Uterus (tissue), 4 donors: Measurements from ENCODE around the gene EXOC3. TPM values are rescaled to one million over a fixed set of nuclear protein-coding genes. Genes with fewer than 3 reads are reported as not detected.

ENCODE experiments used
- DNase-seq, 2 donors: peaks; one replicate each; pipeline ENCODE4 v3.0.0-alpha.2; 2019 to 2020
- H3K27ac ChIP-seq, 2 donors: fragments of 200-600 bp; sonication (generic); 1 replicate in 1 of 2; 2 replicates in 1 of 2; pipeline ENCODE4 v1.5.1; 2016 to 2018
- H3K27me3 ChIP-seq, 2 donors: fragments of 200-600 bp; sonication (generic); one replicate each; pipeline ENCODE4 v1.5.1; 2018 to 2019; ENCODE audit warnings: control low read depth in 1 of 2
- H3K36me3 ChIP-seq, 2 donors: fragments of 200-600 bp; sonication (generic); one replicate each; pipeline ENCODE4 v1.5.1; 2019; ENCODE audit warnings: control low read depth in 1 of 2
- H3K4me1 ChIP-seq, 2 donors: fragments of 200-600 bp; sonication (generic); one replicate each; pipeline ENCODE4 v1.5.1; 2018 to 2019; ENCODE audit warnings: control low read depth in 1 of 2
- H3K4me3 ChIP-seq, 2 donors: fragments of 200-600 bp; sonication (generic); 1 replicate in 1 of 2; 2 replicates in 1 of 2; pipeline ENCODE4 v1.5.1; 2018 to 2019; ENCODE audit warnings: mild to moderate bottlenecking in 1 of 2
- H3K9me3 ChIP-seq, 2 donors: fragments of 200-600 bp; sonication (generic); one replicate each; pipeline ENCODE4 v1.5.1; 2019; ENCODE audit warnings: control low read depth in 1 of 2
- CTCF ChIP-seq, 4 experiments: fragments of 200-600 bp in 2 of 4; fragments of 450-650 bp in 2 of 4; sonication (generic) in 2 of 4; IDR thresholded peaks; one replicate each; pipeline ENCODE4 v1.5.1; 2016 to 2019; ENCODE audit warnings: antibody characterized with exemption in 4 of 4, mild to moderate bottlenecking in 2 of 4, moderate library complexity in 1 of 4
- POLR2A ChIP-seq, 2 donors: fragments of 450-650 bp; IDR thresholded peaks; one replicate each; pipeline ENCODE4 v1.6.1; 2016; ENCODE audit warnings: antibody characterized with exemption in 2 of 2, mild to moderate bottlenecking in 1 of 2, moderate library complexity in 1 of 2
- intact Hi-C: fragments of 100-400 bp; cut with DNase I; formaldehyde crosslinking; loops from one replicate; pipeline ENCODE4 v1.15.1; 2023; ENCODE audit warnings: low total_unique reads
- total RNA-seq, 4 donors: library from RNA; depleted of rRNA in 3 of 4; stranded (reverse); fragments of >200 nt in 3 of 4; gene quantifications; one replicate each; pipeline versions ENCODE4 v1.1.0 to v1.2.4, GENCODE V29; 2014 to 2023
- donor health status: DM: yes; HTN: yes; CAD: no.

The EXOC3 gene
- total RNA-seq, 4 donors from 2014 or later: 30.6 to 64.4 (median 50.2) TPM

DNA sequence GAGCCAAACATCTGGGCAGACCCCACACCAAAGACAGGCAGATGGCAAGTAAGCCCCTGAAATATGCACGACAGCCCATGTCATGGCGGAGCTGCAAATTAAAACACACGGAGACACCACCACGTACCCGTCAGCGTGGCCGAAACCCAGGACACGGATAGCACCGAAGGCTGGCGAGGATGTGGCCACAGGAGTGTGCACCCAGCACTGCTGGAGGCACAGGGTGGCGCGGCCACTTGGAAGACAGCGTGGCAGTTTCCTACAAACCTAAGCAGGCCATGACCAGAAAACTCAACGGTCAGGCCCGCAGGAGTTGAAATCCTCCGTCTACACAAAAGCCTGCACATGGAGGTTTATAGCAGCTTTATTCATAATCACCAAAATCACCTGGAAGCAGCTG lies 68.5 kb downstream of the EXOC3 start:
- no peak for DNase-seq
- TF ChIP-seq CTCF (IDR thresholded peaks at IDR 0.05) (no peak), POLR2A (IDR thresholded peaks at IDR 0.05) (no peak)
- Histone ChIP-seq H3K4me3 (no peak overlapping the region), H3K36me3 (no peaks in the 10 kb centered on the region), H3K4me1 (no peaks in the 10 kb centered on the region), H3K27me3 (no peaks in the 10 kb centered on the region), H3K9me3 (no peaks in the 10 kb centered on the region), H3K27ac (no peak overlapping the region)
- intact Hi-C loops: no loop called here

- Histone ChIP-seq H3K27me3 (no peaks in the 10 kb centered on the region), H3K27ac (no peak overlapping the region), H3K4me3 (no peak overlapping the region), H3K36me3 (no peaks in the 10 kb centered on the region), H3K4me1 (no peaks in the 10 kb centered on the region), H3K9me3 (no peaks in the 10 kb centered on the region)
- no peak for DNase-seq
- TF ChIP-seq CTCF (IDR thresholded peaks at IDR 0.05): no peak
- no peak for TF ChIP-seq POLR2A (IDR thresholded peaks at IDR 0.05)
- intact Hi-C loops: no loop called here
Observed at GRCh38 chr5:513216-514100, 70.5 kb downstream of the EXOC3 start.

DNA sequence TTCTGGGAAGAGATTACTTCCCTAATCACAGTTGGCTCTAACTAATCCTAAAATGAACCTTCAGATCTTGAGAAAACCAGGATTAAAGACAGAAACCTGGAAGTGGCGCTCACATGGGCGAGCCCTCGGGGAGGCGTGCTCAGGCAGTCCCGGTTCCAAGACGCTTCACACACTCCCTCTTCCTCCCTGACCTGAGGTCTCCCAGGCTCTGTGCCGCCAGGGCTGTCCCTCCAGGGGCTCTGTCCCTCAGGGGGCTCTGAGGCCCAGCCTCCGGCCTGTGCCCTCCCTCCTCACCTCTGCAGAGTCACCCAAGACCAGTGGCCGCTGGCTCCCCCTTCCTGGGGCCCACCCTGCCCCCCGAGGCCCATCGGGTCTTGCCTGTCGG lies 71.1 kb downstream of the EXOC3 start:
- H3K36me3 ChIP-seq: no peaks in the 10 kb centered on the region
- intact Hi-C loops: no loop called here
- H3K4me3 ChIP-seq: no peak overlapping the region
- TF ChIP-seq CTCF (IDR thresholded peaks at IDR 0.05): no peak
- no peaks in the 10 kb centered on the region for H3K27me3 ChIP-seq
- no peaks in the 10 kb centered on the region for H3K4me1 ChIP-seq
- no peaks in the 10 kb centered on the region for H3K9me3 ChIP-seq
- no peak for DNase-seq
- no peak overlapping the region for H3K27ac ChIP-seq

DNA sequence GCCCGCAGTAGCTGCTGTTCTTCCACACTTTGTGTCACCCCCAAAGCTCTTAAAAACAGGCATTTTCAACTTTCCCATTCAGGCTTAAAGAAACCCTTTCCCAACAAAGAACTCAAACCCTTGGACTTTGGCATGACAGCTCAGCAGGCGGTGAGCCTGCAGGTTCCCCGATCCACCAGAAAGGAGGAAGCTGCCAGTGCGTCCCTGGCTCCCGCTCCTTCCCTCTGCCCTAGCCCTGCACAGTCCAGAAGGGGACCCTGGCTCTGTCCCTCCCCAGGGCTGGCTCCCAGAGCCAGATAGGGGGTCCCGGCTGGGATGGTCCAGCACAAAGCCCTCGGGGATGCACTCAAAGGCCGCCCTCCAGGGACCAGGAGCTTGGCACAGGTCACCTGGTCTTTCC lies 71.7 kb downstream of the EXOC3 start:
- intact Hi-C loops: no loop called here
- TF ChIP-seq POLR2A (IDR thresholded peaks at IDR 0.05) (no peak), CTCF (IDR thresholded peaks at IDR 0.05) (no peak)
- Histone ChIP-seq H3K9me3 (no peaks in the 10 kb centered on the region), H3K36me3 (no peaks in the 10 kb centered on the region), H3K27ac (no peak overlapping the region), H3K27me3 (no peaks in the 10 kb centered on the region), H3K4me1 (no peaks in the 10 kb centered on the region), H3K4me3 (no peak overlapping the region)
- no peak for DNase-seq

GRCh38 chr5:515273-515836 lies 72.4 kb downstream of the EXOC3 start:
- H3K4me1 ChIP-seq: no peaks in the 10 kb centered on the region
- TF ChIP-seq POLR2A (IDR thresholded peaks at IDR 0.05) (no peak), CTCF (IDR thresholded peaks at IDR 0.05) (no peak)
- no peak for DNase-seq
- no peaks in the 10 kb centered on the region for H3K9me3 ChIP-seq
- no peak overlapping the region for H3K4me3 ChIP-seq
- H3K27ac ChIP-seq: no peak overlapping the region
- intact Hi-C loops: no loop called here
- H3K36me3 ChIP-seq: no peaks in the 10 kb centered on the region
- H3K27me3 ChIP-seq: no peaks in the 10 kb centered on the region
